GOT3 (cell line): ENCODE data around the gene NOP10.
"Not testable (repeated sequence)": the region's sequence is repeated elsewhere in the genome, so short reads cannot be mapped to it uniquely, and the experiment has no call there.

Experiments used
- DNase-seq: peaks from one replicate; lab custom pipeline; 2025; ENCODE audit warnings: mixed read lengths; lab: John Stamatoyannopoulos, UW

The NOP10 gene

GRCh38 chr15:34358948-34359347 lies 16.0 kb upstream of the NOP10 start:
- DNase-seq, result no peak

- DNase-seq, result no peak
Observed at GRCh38 chr15:34358367-34358766, 15.4 kb upstream of the NOP10 start.

GRCh38 chr15:34357653-34358052 lies 14.7 kb upstream of the NOP10 start:
- no peak for DNase-seq

- no peak for DNase-seq
Observed at GRCh38 chr15:34355241-34355640, 12.3 kb upstream of the NOP10 start.

- DNase-seq, result no peak
Observed at GRCh38 chr15:34354286-34354685, 11.3 kb upstream of the NOP10 start.

- no peak for DNase-seq
Observed at GRCh38 chr15:34353627-34354026, 10.7 kb upstream of the NOP10 start.

GRCh38 chr15:34352996-34353395 lies 10.1 kb upstream of the NOP10 start:
- DNase-seq, result not testable (repeated sequence)

GRCh38 chr15:34349769-34350168 lies 6.8 kb upstream of the NOP10 start:
- DNase-seq, result no peak

GRCh38 chr15:34348735-34349300 lies 5.9 kb upstream of the NOP10 start:
- no peak for DNase-seq

- no peak for DNase-seq
Observed at GRCh38 chr15:34347951-34348638, 5.2 kb upstream of the NOP10 start.

GRCh38 chr15:34342213-34342736 lies 661 bp downstream of the NOP10 start:
- DNase-seq, result not testable (repeated sequence)

- no peak for DNase-seq
Observed at GRCh38 chr15:34341381-34342212, 1.3 kb downstream of the NOP10 start.

GRCh38 chr15:34339946-34340345 lies 3.0 kb downstream of the NOP10 start:
- no peak for DNase-seq

- no peak for DNase-seq
Observed at GRCh38 chr15:34338347-34338746, 4.6 kb downstream of the NOP10 start.

GRCh38 chr15:34337557-34338306 lies 5.2 kb downstream of the NOP10 start, which contains the start of gene SLC12A6:
TSS of gene SLC12A6 (minus strand) at chr15:34337781. CDS start at chr15:34336680, 1,101 bp downstream.
- DNase-seq, result peak; percentile 81

- DNase-seq, result no peak
Observed at GRCh38 chr15:34336991-34337556, 5.9 kb downstream of the NOP10 start.

- no peak for DNase-seq
Observed at GRCh38 chr15:34336231-34336990, 6.5 kb downstream of the NOP10 start.

- DNase-seq, result no peak
Observed at GRCh38 chr15:34335176-34336032, 7.5 kb downstream of the NOP10 start.

- DNase-seq, result no peak
Observed at GRCh38 chr15:34334672-34335071, 8.3 kb downstream of the NOP10 start.
